Mammary epithelial cell (primary cell): Measurements from ENCODE around the gene EEF2KMT.

ENCODE experiments used
- CTCF ChIP-seq, 2 donors: IDR thresholded peaks in 1 of 2; conservative IDR thresholded peaks in 1 of 2; 2 replicates each; pipeline ENCODE4 v1.5.1; 2011 to 2012; ENCODE audit warnings: inconsistent platforms in 2 of 2, low read length in 2 of 2, mild to moderate bottlenecking in 2 of 2, control low read depth in 1 of 2, low read depth in 1 of 2; ENCODE audit not compliant: insufficient read depth in 1 of 2; ENCODE audit errors: extremely low read depth in 1 of 2
- EZH2 ChIP-seq: IDR thresholded peaks from 2 replicates; pipeline ENCODE4 v1.6.1; 2012; ENCODE audit warnings: low read length, inconsistent platforms, borderline replicate concordance

GRCh38 chr16:5066511-5066910, 31.1 kb downstream of the EEF2KMT start:
- TF ChIP-seq CTCF (conservative IDR thresholded peaks at IDR 0.05 in 1 of 2, IDR thresholded peaks at IDR 0.05 in 1 of 2; ENCODE audit: extremely low read depth in 1 of 2, insufficient read depth in 1 of 2, low read depth in 1 of 2, low read length in 2 of 2) (no peak), EZH2 (no peak)
